GM12878 (cell line): ENCODE data around the gene MACROD2. TPM values are rescaled to one million over a fixed set of nuclear protein-coding genes. Genes with fewer than 3 reads are reported as not detected.

Experiments
- ATAC-seq: fragments of 200-7000 bp; cut with Tn5 transposase; 3 replicates; pipeline ENCODE4 v1.9.1; 2020; ENCODE audit warnings: mild to moderate bottlenecking, moderate library complexity
- BruUV-seq: library from RNA; stranded (reverse); fragments of 400-500 nt; replicated peaks from 2 replicates; lab custom pipeline; 2021; lab: Mats Ljungman, UMichigan
- CTCF ChIA-PET: fragments of 300-600 bp; sonication (Branson Sonifier 250); formaldehyde crosslinking; extraction: SDS; loops from one replicate; lab custom pipeline; 2021; ENCODE audit warnings: inconsistent platforms; lab: Yijun Ruan, JAX
- POLR2A ChIA-PET: fragments of 350-600 bp; formaldehyde crosslinking; extraction: SDS; loops from one replicate; lab custom pipeline; 2021; ENCODE audit warnings: inconsistent platforms; lab: Charles Lee
- RAD21 ChIA-PET: fragments of 300-600 bp; sonication (Branson Sonifier 250); formaldehyde crosslinking; loops from one replicate; lab custom pipeline; 2023; ENCODE audit warnings: antibody characterized with exemption; ENCODE audit not compliant: unreplicated experiment; lab: Charles Lee
- SMC1A ChIA-PET: fragments of 300-600 bp; sonication (Branson Sonifier 250); formaldehyde crosslinking; loops from one replicate; lab custom pipeline; 2023; ENCODE audit not compliant: unreplicated experiment, uncharacterized antibody; lab: Charles Lee
- DNase-seq: peaks from one replicate; pipeline ENCODE4 v3.0.0-alpha.2; 2011; ENCODE audit warnings: low read depth, low spot score
- FAIRE-seq: peaks from 3 replicates; lab custom pipeline; 2011; peaks lifted over from hg19 to GRCh38; lab: Jason Lieb, UNC
- H2AFZ ChIP-seq: 2 replicates; pipeline ENCODE4 v1.6.0; 2011; ENCODE audit warnings: low read depth, low read length, control low read depth; ENCODE audit not compliant: control insufficient read depth
- H3K27ac ChIP-seq: 2 replicates; pipeline ENCODE4 v1.5.1; 2011; ENCODE audit warnings: control low read depth; ENCODE audit not compliant: control insufficient read depth, insufficient read depth
- H3K27me3 ChIP-seq, 2 experiments: replicated peaks in 1 of 2; 2 replicates each; pipeline versions ENCODE4 v1.6.0 to v1.6.1; 2011; ENCODE audit warnings: low read length in 1 of 2; ENCODE audit not compliant: control insufficient read depth in 2 of 2, insufficient read depth in 2 of 2
- H3K36me3 ChIP-seq, 2 experiments: 2 replicates each; pipeline ENCODE4 v1.5.1; 2011; ENCODE audit warnings: low read length in 1 of 2; ENCODE audit not compliant: control insufficient read depth in 2 of 2, insufficient read depth in 2 of 2
- H3K4me1 ChIP-seq: 2 replicates; pipeline ENCODE4 v1.6.1; 2011; ENCODE audit warnings: mild to moderate bottlenecking, low read length, moderate library complexity, mixed read lengths; ENCODE audit not compliant: control insufficient read depth, insufficient read depth
- H3K4me2 ChIP-seq: 2 replicates; pipeline ENCODE4 v1.6.0; 2011; ENCODE audit warnings: control low read depth; ENCODE audit not compliant: control insufficient read depth, insufficient read depth
- H3K4me3 ChIP-seq: fragments of 200-600 bp; sonication (generic); 2 replicates; pipeline ENCODE4 v1.5.1; 2016
- H3K79me2 ChIP-seq: 2 replicates; pipeline ENCODE4 v1.6.0; 2011; ENCODE audit warnings: low read length; ENCODE audit not compliant: control insufficient read depth, insufficient read depth
- H3K9ac ChIP-seq: 2 replicates; pipeline ENCODE4 v1.8.0; 2011; ENCODE audit warnings: low read length, control low read depth, mixed read lengths; ENCODE audit not compliant: control insufficient read depth, insufficient read depth
- H3K9me3 ChIP-seq: replicated peaks from 3 replicates; pipeline ENCODE4 v1.5.1; 2011; ENCODE audit warnings: mild to moderate bottlenecking, low read length; ENCODE audit not compliant: control insufficient read depth, insufficient read depth
- H4K20me1 ChIP-seq: 2 replicates; pipeline ENCODE4 v1.6.0; 2011; ENCODE audit not compliant: control insufficient read depth, insufficient read depth
- CEBPB ChIP-seq, 2 experiments: fragments of 150-350 bp in 1 of 2; IDR thresholded peaks; 2 replicates each; pipeline ENCODE4 v1.6.1; 2012 to 2014; ENCODE audit warnings: low read depth in 2 of 2, low read length in 2 of 2, borderline replicate concordance in 1 of 2, inconsistent platforms in 1 of 2
- CHD1 ChIP-seq: IDR thresholded peaks from 2 replicates; pipeline ENCODE4 v1.6.1; 2012; ENCODE audit warnings: low read depth, low read length, improper control_type of control experiment
- EZH2 ChIP-seq: IDR thresholded peaks from 2 replicates; pipeline ENCODE4 v1.6.1; 2012; ENCODE audit warnings: low read depth, mild to moderate bottlenecking, control low read depth, inconsistent platforms, low read length, borderline replicate concordance; ENCODE audit not compliant: control insufficient read depth
- FOXK2 ChIP-seq: fragments of 450-650 bp; IDR thresholded peaks from 2 replicates; pipeline ENCODE4 v1.6.1; 2017; ENCODE audit warnings: mild to moderate bottlenecking, moderate library complexity
- HSF1 ChIP-seq: fragments of 150-350 bp; IDR thresholded peaks from 2 replicates; pipeline ENCODE4 v1.6.1; 2014; ENCODE audit warnings: mild to moderate bottlenecking, low read depth, low read length
- IRF5 ChIP-seq: fragments of 450-650 bp; IDR thresholded peaks from 2 replicates; pipeline ENCODE4 v1.6.1; 2017; ENCODE audit warnings: borderline replicate concordance
- MAX ChIP-seq: IDR thresholded peaks from 2 replicates; pipeline ENCODE4 v1.6.1; 2012; ENCODE audit warnings: low read depth, low read length, improper control_type of control experiment
- POLR2AphosphoS5 ChIP-seq: IDR thresholded peaks from 2 replicates; pipeline ENCODE4 v1.6.1; 2011; ENCODE audit warnings: mild to moderate bottlenecking, low read length, inconsistent platforms
- REST ChIP-seq: IDR thresholded peaks from 2 replicates; pipeline ENCODE4 v1.6.1; 2012; ENCODE audit warnings: mild to moderate bottlenecking, low read depth, low read length
- SIN3A ChIP-seq: IDR thresholded peaks from 2 replicates; pipeline ENCODE4 v1.6.1; 2012; ENCODE audit warnings: low read depth, low read length, improper control_type of control experiment
- SKIL ChIP-seq: fragments of 450-650 bp; IDR thresholded peaks from 2 replicates; pipeline ENCODE4 v1.6.1; 2017; ENCODE audit warnings: mild to moderate bottlenecking, low read depth, inconsistent platforms; ENCODE audit not compliant: poor library complexity, severe bottlenecking
- SMAD5 ChIP-seq: IDR thresholded peaks from 2 replicates; pipeline ENCODE4 v1.6.1; 2016; ENCODE audit warnings: antibody characterized with exemption, low read depth
- SPI1 ChIP-seq: IDR thresholded peaks from 2 replicates; pipeline ENCODE4 v1.6.1; 2011; ENCODE audit warnings: low read depth, mild to moderate bottlenecking, low read length, moderate library complexity, borderline replicate concordance; ENCODE audit not compliant: insufficient read depth
- SREBF2 ChIP-seq: IDR thresholded peaks from 2 replicates; pipeline ENCODE4 v1.6.1; 2012; ENCODE audit warnings: mild to moderate bottlenecking, low read length
- STAT1 ChIP-seq: fragments of 450-650 bp; conservative IDR thresholded peaks from 2 replicates; pipeline ENCODE4 v1.6.1; 2014; ENCODE audit warnings: antibody characterized with exemption, mild to moderate bottlenecking
- SUPT20H ChIP-seq: IDR thresholded peaks from 2 replicates; pipeline ENCODE4 v1.6.1; 2011; ENCODE audit warnings: low read depth, mild to moderate bottlenecking, low read length, moderate library complexity, borderline replicate concordance; ENCODE audit not compliant: control insufficient read depth
- TBL1XR1 ChIP-seq: IDR thresholded peaks from 2 replicates; pipeline ENCODE4 v1.6.1; 2012; ENCODE audit warnings: low read depth, low read length, improper control_type of control experiment
- in situ Hi-C: fragments of 300-500 bp; cut with MboI; formaldehyde crosslinking; loops from 9 replicates; pipeline ENCODE4 v1.14.3; 2018; ENCODE audit warnings: mixed read lengths
- intact Hi-C: fragments of 100-400 bp; cut with micrococcal nuclease; formaldehyde crosslinking; loops from one replicate; pipeline ENCODE4 v1.14.2; 2022; ENCODE audit not compliant: unreplicated experiment
- polyA plus RNA-seq, 11 experiments: library from polyadenylated mRNA; depleted of rRNA in 4 of 11; unstranded in 6 of 11; stranded (reverse) in 5 of 11; fragments of >200 nt; fragmentation: Nextera tagmentation in 4 of 11; fragmentation: Illumina TruSeq in 1 of 11; extraction: Ambion mirVana in 4 of 11; extraction: Trizol in 1 of 11; gene quantifications; 1 replicate in 1 of 11; 2 replicates in 10 of 11; pipeline versions ENCODE4 v1.2.1 to v1.2.3, GENCODE V29; 2011 to 2016; ENCODE audit warnings: inconsistent platforms in 2 of 11, missing spikeins in 2 of 11, low read depth in 1 of 11
- total RNA-seq, 4 experiments: library from RNA; depleted of rRNA in 3 of 4; stranded (reverse); fragments of >200 nt in 3 of 4; fragmentation: Illumina TruSeq in 1 of 4; extraction: Trizol in 1 of 4; gene quantifications; 2 replicates each; pipeline versions ENCODE4 v1.2.1 to v1.2.3, GENCODE V29; 2013 to 2021

Gene MACROD2
- total and polyA plus RNA-seq, 10 of the 15 experiments (the other 5 are each of a cell fraction or from before 2014, with no cell fraction given) = 1.1 to 21.5 (median 2.2) TPM

- Histone ChIP-seq H3K4me2 (no peak overlapping the region), H3K9ac (no peak overlapping the region), H3K9me3 (no peaks in the 10 kb centered on the region; the same call in 2 of the 3 replicates), H3K79me2 (no peaks in the 10 kb centered on the region), H3K4me3 (no peak overlapping the region), H2AFZ (no peak overlapping the region), H3K4me1 (no peaks in the 10 kb centered on the region; the same call in 1 of the 2 replicates), H3K27ac (no peak overlapping the region), H4K20me1 (no peaks in the 10 kb centered on the region), H3K27me3 (no peaks in the 10 kb centered on the region), H3K36me3 (no peaks in the 10 kb centered on the region)
- RAD21 ChIA-PET = no interaction called here
- CTCF ChIA-PET = no interaction called here
- POLR2A ChIA-PET = no interaction called here
- no peak for FAIRE-seq
- SMC1A ChIA-PET = interaction anchor here (0.6 to 1.1 kb wide), 2 partner anchors 16 to 19 kb away, joined by 3 read pairs; no protein-coding TSS in a partner anchor
- in situ Hi-C loops = no loop called here
- intact Hi-C loops = no loop called here
- DNase-seq = no peak
- no peak for ATAC-seq
- no TSS peak for BruUV-seq
- TF ChIP-seq MAX (no peak), SMAD5 (no peak), IRF5 (no peak), SKIL (no peak), REST (no peak), SREBF2 (no peak), CEBPB (IDR thresholded peaks at IDR 0.05; ENCODE audit: borderline replicate concordance in 1 of 2, low read depth in 2 of 2, low read length in 2 of 2) (no peak), SPI1 (no peak), CHD1 (no peak), POLR2AphosphoS5 (no peak), HSF1 (no peak), TBL1XR1 (no peak), SIN3A (no peak), SUPT20H (no peak), FOXK2 (no peak), STAT1 (no peak), EZH2 (no peak)
Observed at GRCh38 chr20:15991279-15991678, 1996.0 kb downstream of the MACROD2 start.
